ENCODE results near the gene CTSO.
A peak's percentile ranks its signal among the peaks of the same experiment; 100 is the strongest.

Gene CTSO

GRCh38 chr4:155953151-155954117 lies at the start of gene CTSO:
TSS of gene CTSO (minus strand) at chr4:155953866. CDS start at chr4:155953847, 19 bp downstream.
- TF ChIP-seq ZFX (IDR thresholded peaks at IDR 0.05) = peak; percentile 75
- TF ChIP-seq CTCF (conservative IDR thresholded peaks at IDR 0.05) = peak; percentile 75
- peak within 1 kb of the TSS; percentile 84 for H3K27ac ChIP-seq

- TF ChIP-seq ZFX (IDR thresholded peaks at IDR 0.05) = no peak
- no peak for TF ChIP-seq CTCF (conservative IDR thresholded peaks at IDR 0.05)
These were observed 46.8 kb upstream of the CTSO start for GRCh38 chr4:156000491-156000890.

GRCh38 chr4:155999725-156000124 lies 46.1 kb upstream of the CTSO start:
- H3K27ac ChIP-seq = no peak overlapping the region
- TF ChIP-seq ZFX (IDR thresholded peaks at IDR 0.05) (no peak), CTCF (conservative IDR thresholded peaks at IDR 0.05) (peak; percentile 35)

More at GRCh38 chr4:156000491-156000890, 46.8 kb upstream of the CTSO start:
- H3K27ac ChIP-seq = no peak overlapping the region

- no peak for TF ChIP-seq CTCF (conservative IDR thresholded peaks at IDR 0.05)
- no peak for TF ChIP-seq ZFX (IDR thresholded peaks at IDR 0.05)
- no peak overlapping the region for H3K27ac ChIP-seq
These were observed 41.4 kb upstream of the CTSO start for GRCh38 chr4:155995069-155995468.

- TF ChIP-seq ZFX (IDR thresholded peaks at IDR 0.05) = no peak
- no peak for TF ChIP-seq CTCF (conservative IDR thresholded peaks at IDR 0.05)
- no peak overlapping the region for H3K27ac ChIP-seq
These were observed 30.6 kb upstream of the CTSO start for GRCh38 chr4:155984106-155984797.

GRCh38 chr4:155982736-155983385 lies 29.2 kb upstream of the CTSO start:
- H3K27ac ChIP-seq = no peak overlapping the region
- no peak for TF ChIP-seq CTCF (conservative IDR thresholded peaks at IDR 0.05)
- TF ChIP-seq ZFX (IDR thresholded peaks at IDR 0.05) = no peak
